Astrocyte of the cerebellum (primary cell): Measurements from ENCODE around the gene OR11L1.

Experiments
- DNase-seq: peaks from one replicate; pipeline ENCODE4 v3.0.0-alpha.2; 2011; ENCODE audit warnings: low read depth
- H3K4me3 ChIP-seq: 2 replicates; pipeline ENCODE4 v1.5.1; 2011; ENCODE audit warnings: mild to moderate bottlenecking, low read depth, low read length, moderate library complexity
- in situ Hi-C: cut with HindIII; loops from 2 replicates; pipeline ENCODE4 v1.10.0; 2017; ENCODE audit warnings: low sequenced_read_pairs
- TF ChIP-seq, protein P1 (sequence below): IDR thresholded peaks from 2 replicates; pipeline ENCODE4 v1.5.1; 2012; ENCODE audit warnings: low read length, low read depth, moderate library complexity, mild to moderate bottlenecking; ENCODE audit errors: missing control alignments

OR11L1 gene

GRCh38 chr1:247825362-247825761, 16.3 kb downstream of the OR11L1 start:
- H3K4me3 ChIP-seq = no peak overlapping the region
- no peak for DNase-seq
- TF ChIP-seq, protein P1, sequence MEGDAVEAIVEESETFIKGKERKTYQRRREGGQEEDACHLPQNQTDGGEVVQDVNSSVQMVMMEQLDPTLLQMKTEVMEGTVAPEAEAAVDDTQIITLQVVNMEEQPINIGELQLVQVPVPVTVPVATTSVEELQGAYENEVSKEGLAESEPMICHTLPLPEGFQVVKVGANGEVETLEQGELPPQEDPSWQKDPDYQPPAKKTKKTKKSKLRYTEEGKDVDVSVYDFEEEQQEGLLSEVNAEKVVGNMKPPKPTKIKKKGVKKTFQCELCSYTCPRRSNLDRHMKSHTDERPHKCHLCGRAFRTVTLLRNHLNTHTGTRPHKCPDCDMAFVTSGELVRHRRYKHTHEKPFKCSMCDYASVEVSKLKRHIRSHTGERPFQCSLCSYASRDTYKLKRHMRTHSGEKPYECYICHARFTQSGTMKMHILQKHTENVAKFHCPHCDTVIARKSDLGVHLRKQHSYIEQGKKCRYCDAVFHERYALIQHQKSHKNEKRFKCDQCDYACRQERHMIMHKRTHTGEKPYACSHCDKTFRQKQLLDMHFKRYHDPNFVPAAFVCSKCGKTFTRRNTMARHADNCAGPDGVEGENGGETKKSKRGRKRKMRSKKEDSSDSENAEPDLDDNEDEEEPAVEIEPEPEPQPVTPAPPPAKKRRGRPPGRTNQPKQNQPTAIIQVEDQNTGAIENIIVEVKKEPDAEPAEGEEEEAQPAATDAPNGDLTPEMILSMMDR = no peak
- in situ Hi-C loops = no loop called here

DNA sequence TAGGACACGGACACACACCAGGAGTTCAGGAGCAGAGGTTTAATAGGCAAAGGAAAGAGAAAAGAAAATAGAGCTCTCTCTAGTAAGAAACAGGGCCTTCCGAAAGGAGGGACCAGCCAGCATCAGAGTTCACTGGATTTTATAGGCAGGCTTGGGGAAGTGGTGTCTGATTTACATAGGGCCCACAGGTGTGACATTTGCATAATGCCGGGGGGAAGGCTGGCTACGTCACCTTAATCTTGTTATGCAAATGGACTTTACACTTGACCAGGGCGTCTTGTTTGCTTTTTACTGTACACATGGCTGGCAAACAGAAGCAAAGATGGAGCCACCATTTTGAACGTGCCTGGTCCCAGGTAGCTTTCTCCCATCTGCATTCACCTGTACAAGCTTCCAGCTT, 17.7 kb downstream of the OR11L1 start, which contains the start of gene OR14A16:
OR14A16 (minus strand) TSS at position 97 of the 400 bp plus-strand sequence. CDS start 8,390 bp downstream, outside the sequence.
- in situ Hi-C loops = no loop called here
- TF ChIP-seq, protein P1 = no peak
- no peak within 1 kb of the TSS for H3K4me3 ChIP-seq
- DNase-seq = no peak

- TF ChIP-seq, protein P1 = no peak
- DNase-seq = no peak
- in situ Hi-C loops = no loop called here
- H3K4me3 ChIP-seq = no peak overlapping the region
Measured at GRCh38 chr1:247822060-247822459, 19.6 kb downstream of the OR11L1 start.

DNA sequence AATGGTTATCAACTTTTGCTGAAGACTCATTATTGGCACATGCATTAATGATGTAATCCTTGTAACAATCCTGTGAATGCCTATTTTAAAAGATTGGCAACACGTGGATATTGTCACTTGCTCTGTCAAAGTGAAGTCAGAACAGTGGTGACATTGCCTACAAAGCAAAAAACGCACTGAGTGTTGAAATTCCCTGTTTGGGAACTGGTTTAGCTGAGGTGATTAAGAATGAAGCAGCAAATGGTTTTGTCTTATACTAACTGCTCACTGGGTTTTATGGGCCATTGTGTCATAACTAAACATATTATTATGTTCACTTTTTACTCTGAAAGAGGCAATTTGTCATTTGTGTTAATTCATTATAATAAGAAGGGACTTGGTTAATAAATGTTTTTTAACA, 29.1 kb downstream of the OR11L1 start:
- TF ChIP-seq, protein P1 = no peak
- no peak for DNase-seq
- H3K4me3 ChIP-seq = no peak overlapping the region
- in situ Hi-C loops = no loop called here

GRCh38 chr1:247797518-247797917, 44.2 kb downstream of the OR11L1 start:
- DNase-seq = no peak
- H3K4me3 ChIP-seq = no peak overlapping the region
- TF ChIP-seq, protein P1 = no peak
- in situ Hi-C loops = no loop called here
